Brain microvascular endothelial cell (primary cell): ENCODE data around the gene MRPL10.

Experiments used
- DNase-seq: peaks from one replicate; pipeline ENCODE4 v3.0.0-alpha.2; 2020
- H3K27ac ChIP-seq: fragments of 250-450 bp; sonication (Bioruptor Pico); 2 replicates; pipeline ENCODE4 v1.5.1; 2020; ENCODE audit warnings: mild to moderate bottlenecking, moderate library complexity
- H3K27me3 ChIP-seq: fragments of 250-450 bp; sonication (Bioruptor Pico); replicated peaks from 2 replicates; pipeline ENCODE4 v1.5.1; 2020; ENCODE audit warnings: mild to moderate bottlenecking
- H3K36me3 ChIP-seq: fragments of 250-450 bp; sonication (Bioruptor Pico); replicated peaks from 2 replicates; pipeline ENCODE4 v1.5.1; 2020; ENCODE audit warnings: mild to moderate bottlenecking
- H3K4me3 ChIP-seq: 2 replicates; pipeline ENCODE4 v1.5.1; 2011; ENCODE audit warnings: low read depth, mild to moderate bottlenecking, control low read depth, low read length, moderate library complexity
- in situ Hi-C: cut with HindIII; loops from 2 replicates; pipeline ENCODE4 v1.10.0; 2017; ENCODE audit warnings: low sequenced_read_pairs, low pct_ligation_motif_present
- TF ChIP-seq, protein P1 (sequence below): IDR thresholded peaks from 2 replicates; pipeline ENCODE4 v1.5.1; 2011; ENCODE audit warnings: low read depth, mild to moderate bottlenecking, moderate library complexity, low read length, control low read depth, inconsistent platforms; ENCODE audit errors: missing control alignments

The MRPL10 gene

DNA sequence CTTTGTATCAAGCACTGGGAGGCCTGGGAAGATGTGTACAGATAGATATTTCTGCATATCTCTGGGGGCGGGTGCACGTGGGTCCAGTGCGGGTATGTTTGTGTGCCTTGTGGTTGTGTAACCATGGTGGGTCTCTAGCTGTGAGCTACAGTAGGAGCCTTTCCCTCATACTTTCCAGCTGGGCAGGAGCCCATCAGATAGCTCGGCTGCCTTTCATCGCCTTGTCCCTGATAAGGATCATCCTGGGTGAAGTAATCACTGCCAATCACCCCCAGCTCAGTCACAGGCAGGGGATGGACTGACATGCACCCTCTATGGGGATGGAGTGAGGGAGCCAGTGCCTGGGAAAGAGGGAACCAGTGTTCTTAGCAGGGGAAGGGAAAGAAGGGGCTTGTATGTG, 12.9 kb upstream of the MRPL10 start:
- DNase-seq = peak; percentile 88
- Histone ChIP-seq H3K4me3 (no peak overlapping the region), H3K27ac (no peak overlapping the region), H3K27me3 (peaks cover 43% of the 10 kb centered on the region), H3K36me3 (no peaks in the 10 kb centered on the region)
- in situ Hi-C loops = no loop called here
- TF ChIP-seq, protein P1, sequence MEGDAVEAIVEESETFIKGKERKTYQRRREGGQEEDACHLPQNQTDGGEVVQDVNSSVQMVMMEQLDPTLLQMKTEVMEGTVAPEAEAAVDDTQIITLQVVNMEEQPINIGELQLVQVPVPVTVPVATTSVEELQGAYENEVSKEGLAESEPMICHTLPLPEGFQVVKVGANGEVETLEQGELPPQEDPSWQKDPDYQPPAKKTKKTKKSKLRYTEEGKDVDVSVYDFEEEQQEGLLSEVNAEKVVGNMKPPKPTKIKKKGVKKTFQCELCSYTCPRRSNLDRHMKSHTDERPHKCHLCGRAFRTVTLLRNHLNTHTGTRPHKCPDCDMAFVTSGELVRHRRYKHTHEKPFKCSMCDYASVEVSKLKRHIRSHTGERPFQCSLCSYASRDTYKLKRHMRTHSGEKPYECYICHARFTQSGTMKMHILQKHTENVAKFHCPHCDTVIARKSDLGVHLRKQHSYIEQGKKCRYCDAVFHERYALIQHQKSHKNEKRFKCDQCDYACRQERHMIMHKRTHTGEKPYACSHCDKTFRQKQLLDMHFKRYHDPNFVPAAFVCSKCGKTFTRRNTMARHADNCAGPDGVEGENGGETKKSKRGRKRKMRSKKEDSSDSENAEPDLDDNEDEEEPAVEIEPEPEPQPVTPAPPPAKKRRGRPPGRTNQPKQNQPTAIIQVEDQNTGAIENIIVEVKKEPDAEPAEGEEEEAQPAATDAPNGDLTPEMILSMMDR = no peak

DNA sequence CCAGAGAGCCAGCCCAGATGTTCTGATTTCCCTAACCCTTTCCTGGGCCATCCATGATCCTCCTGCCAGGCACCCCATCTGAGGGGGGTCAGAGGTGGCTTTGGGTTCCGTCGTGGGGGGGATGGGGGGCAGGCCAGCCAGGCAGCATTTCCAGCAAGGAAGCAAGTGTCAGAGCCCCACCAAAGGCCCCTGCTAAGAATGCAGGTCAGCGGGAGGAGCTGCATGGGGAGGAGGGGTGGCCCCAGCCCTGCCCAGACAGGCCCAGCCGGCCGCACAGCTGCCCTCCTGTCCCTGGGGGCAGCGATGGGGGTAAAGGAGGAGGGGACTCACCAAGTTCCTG, 12.0 kb upstream of the MRPL10 start:
- TF ChIP-seq, protein P1 = no peak
- peaks cover 34% of the 10 kb centered on the region for H3K27me3 ChIP-seq
- no peak for DNase-seq
- H3K36me3 ChIP-seq = no peaks in the 10 kb centered on the region
- no peak overlapping the region for H3K4me3 ChIP-seq
- no peak overlapping the region for H3K27ac ChIP-seq
- in situ Hi-C loops = no loop called here

DNA sequence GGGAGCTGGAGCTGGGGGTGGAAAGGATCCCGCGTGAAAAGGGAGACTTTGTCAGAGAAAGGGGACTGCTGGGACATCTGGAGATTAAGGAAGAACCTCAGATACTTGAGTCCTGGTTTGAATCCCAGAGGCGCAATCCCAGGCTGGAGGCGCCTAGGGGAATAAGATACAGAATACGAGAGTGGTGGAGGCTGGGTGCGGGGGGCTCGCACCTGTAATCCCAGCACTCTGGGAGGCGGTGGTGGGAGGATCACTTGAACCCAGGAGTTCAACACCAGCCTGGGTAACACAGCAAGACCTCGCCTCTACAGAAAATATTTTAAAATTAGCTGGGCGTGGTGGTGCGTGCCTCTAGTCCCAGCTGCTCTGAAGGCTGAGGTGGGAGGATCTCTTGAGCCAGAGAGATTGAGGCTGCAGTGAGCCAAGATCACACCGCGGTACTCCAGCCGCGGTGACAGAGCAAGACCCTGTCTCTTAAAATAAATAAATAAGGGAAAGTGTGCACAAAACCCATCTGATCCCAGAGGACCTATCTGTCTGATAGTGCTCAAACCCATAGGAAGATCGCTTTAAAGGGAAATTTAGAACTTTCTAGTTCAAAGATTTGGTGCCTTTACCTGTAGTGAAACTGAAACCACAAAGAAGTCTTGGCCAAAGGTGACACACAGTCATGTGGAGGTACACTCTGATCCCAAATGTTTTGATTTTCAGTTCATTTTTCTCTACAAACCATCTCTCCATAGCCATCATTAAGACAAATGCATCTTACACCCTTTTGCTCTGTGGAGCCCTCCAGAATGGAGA, 10.3 kb upstream of the MRPL10 start:
- in situ Hi-C loops = no loop called here
- TF ChIP-seq, protein P1 = no peak
- no peak for DNase-seq
- peak overlapping the region; percentile 75 for H3K4me3 ChIP-seq
- no peaks in the 10 kb centered on the region for H3K36me3 ChIP-seq
- H3K27me3 ChIP-seq = peaks cover 18% of the 10 kb centered on the region
- H3K27ac ChIP-seq = no peak overlapping the region

DNA sequence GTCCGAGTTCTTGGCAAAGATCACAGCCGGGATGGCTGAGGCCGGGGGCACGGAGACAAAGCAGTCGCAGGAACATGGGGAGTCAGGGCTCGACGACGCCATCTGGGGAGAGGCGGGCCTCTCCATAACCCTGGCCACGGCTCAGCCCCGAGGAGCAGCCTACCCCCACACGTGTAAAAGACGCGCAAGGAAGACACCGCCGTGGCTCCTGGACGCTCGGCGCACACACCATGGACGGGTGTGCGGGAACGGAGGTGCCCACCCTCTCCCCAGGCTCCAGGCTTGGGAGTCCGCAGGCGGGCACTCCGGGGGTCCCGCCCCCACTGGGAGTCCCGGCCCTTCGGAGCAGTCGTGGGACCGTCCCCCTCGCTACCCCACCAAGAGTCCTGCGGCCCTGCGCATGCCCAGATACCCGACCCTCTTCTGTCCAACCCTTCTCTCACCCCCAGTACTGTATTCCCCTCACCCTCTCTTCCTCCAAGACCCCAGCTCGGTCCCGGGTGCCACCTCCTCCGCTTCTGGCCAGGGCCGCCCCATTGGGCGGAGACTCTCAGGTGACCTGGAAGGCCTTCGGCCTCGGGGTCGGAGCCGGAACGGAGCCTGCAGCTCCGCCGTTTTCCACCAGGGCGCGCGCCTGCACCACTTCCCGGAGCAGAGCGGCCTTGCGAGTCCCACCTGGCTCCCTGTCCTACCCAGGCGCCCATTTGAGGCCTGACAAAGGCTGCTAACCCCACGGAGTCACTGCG, 9.6 kb upstream of the MRPL10 start, which contains the start of gene SCRN2:
Gene SCRN2 (minus strand): TSS at position 532 of the 746 bp plus-strand sequence. CDS start 430 bp downstream, at position 102.
- DNase-seq = peak; percentile 62
- H3K36me3 ChIP-seq = no peaks in the 10 kb centered on the region
- H3K27me3 ChIP-seq = peaks cover 10% of the 10 kb centered on the region
- TF ChIP-seq, protein P1 = peak; percentile 97
- no peak within 1 kb of the TSS for H3K27ac ChIP-seq
- peak within 1 kb of the TSS; percentile 75 for H3K4me3 ChIP-seq
- in situ Hi-C loops = no loop called here

DNA sequence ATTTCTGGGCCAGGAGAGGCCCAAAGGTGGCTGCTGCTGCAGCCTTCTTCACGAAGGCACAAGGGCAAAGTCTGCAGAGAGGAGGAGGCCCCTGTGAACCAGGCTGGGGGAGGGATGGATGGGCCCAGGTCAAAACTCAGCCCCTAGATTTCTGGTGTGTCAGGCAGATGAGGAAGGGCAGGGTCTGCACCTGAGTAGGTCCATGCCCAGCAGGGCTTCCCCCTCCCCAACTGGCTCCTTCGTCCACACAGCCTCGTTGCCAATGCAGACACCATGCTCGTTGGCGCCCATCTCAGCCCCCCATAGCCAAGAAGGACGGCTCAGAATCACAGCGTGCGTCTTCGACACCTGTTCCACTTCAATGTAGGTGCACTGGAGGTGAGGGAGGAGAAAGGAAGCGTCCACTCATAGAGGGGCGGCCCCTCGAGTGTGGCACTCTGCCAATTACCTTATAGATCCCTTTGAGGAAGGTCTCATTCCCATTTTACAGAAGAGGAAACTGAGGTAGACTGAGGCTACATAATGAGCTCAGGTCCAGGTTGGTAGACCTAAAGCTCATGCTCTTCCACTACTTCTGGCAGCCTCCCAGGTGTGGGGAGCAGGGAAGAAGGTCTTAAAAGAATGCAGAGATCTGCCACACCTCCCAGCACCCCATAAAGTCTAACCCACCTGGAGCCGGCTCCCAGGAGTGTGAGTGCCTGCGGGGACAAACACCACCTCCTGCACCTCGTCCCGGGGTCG, 8.8 kb upstream of the MRPL10 start:
- DNase-seq = no peak
- TF ChIP-seq, protein P1 = no peak
- Histone ChIP-seq H3K4me3 (peak overlapping the region; percentile 75), H3K36me3 (no peaks in the 10 kb centered on the region), H3K27ac (no peak overlapping the region), H3K27me3 (peaks cover 2% of the 10 kb centered on the region)
- in situ Hi-C loops = no loop called here
